OCI-LY1 (cell line): Measurements from ENCODE around the gene ELMO1.

Experiments used
- H2AFZ ChIP-seq: fragments of 200-600 bp; sonication (generic), shearing (Covaris generic); 2 replicates; pipeline ENCODE4 v1.6.0; 2014; ENCODE audit warnings: antibody characterized with exemption, mild to moderate bottlenecking, low read length
- H3F3A ChIP-seq: fragments of 200-600 bp; sonication (generic), shearing (Covaris generic); 2 replicates; pipeline ENCODE4 v1.6.0; 2014; ENCODE audit warnings: mild to moderate bottlenecking, antibody characterized with exemption, low read length, moderate library complexity; ENCODE audit not compliant: insufficient read depth
- H3K27ac ChIP-seq: fragments of 200-600 bp; sonication (generic); 2 replicates; pipeline ENCODE4 v1.5.1; 2014; ENCODE audit warnings: low read length, mixed run types, mild to moderate bottlenecking, low read depth; ENCODE audit not compliant: poor library complexity, severe bottlenecking
- H3K27me3 ChIP-seq: fragments of 200-600 bp; sonication (generic); 2 replicates; pipeline ENCODE4 v1.6.0; 2014; ENCODE audit warnings: antibody characterized with exemption, mild to moderate bottlenecking, low read length, moderate library complexity; ENCODE audit not compliant: insufficient read depth
- H3K36me3 ChIP-seq: fragments of 200-600 bp; sonication (generic); 2 replicates; pipeline ENCODE4 v1.6.1; 2014; ENCODE audit warnings: mild to moderate bottlenecking, antibody characterized with exemption, low read length, moderate library complexity, mixed read lengths; ENCODE audit not compliant: insufficient read depth
- H3K4me1 ChIP-seq: fragments of 200-600 bp; sonication (generic); 2 replicates; pipeline ENCODE4 v1.5.1; 2014; ENCODE audit warnings: mild to moderate bottlenecking, low read length, moderate library complexity; ENCODE audit not compliant: insufficient read depth, severe bottlenecking
- H3K4me2 ChIP-seq: fragments of 200-600 bp; sonication (generic), shearing (Covaris generic); 2 replicates; pipeline ENCODE4 v1.6.1; 2014; ENCODE audit warnings: low read length
- H3K4me3 ChIP-seq: fragments of 200-600 bp; sonication (generic); 2 replicates; pipeline ENCODE4 v1.5.1; 2014; ENCODE audit warnings: low read length, low read depth, mild to moderate bottlenecking, mixed read lengths; ENCODE audit not compliant: poor library complexity, severe bottlenecking
- H3K79me2 ChIP-seq: fragments of 200-600 bp; shearing (Covaris generic); 2 replicates; pipeline ENCODE4 v1.6.1; 2016; ENCODE audit warnings: mixed run types, low read length, mixed read lengths; ENCODE audit not compliant: insufficient read depth
- H3K9ac ChIP-seq: fragments of 200-600 bp; sonication (generic), shearing (Covaris generic); 2 replicates; pipeline ENCODE4 v1.6.1; 2014; ENCODE audit warnings: mild to moderate bottlenecking, low read length, mixed read lengths
- H3K9me2 ChIP-seq: fragments of 200-600 bp; sonication (generic), shearing (Covaris generic); 2 replicates; pipeline ENCODE4 v1.6.1; 2014; ENCODE audit warnings: low read depth, mild to moderate bottlenecking, low read length, mixed read lengths
- H3K9me3 ChIP-seq: fragments of 200-600 bp; shearing (Covaris generic); 2 replicates; pipeline ENCODE4 v1.6.1; 2014; ENCODE audit warnings: low read length, mixed read lengths
- H4K20me1 ChIP-seq: fragments of 200-600 bp; sonication (generic), shearing (Covaris generic); 2 replicates; pipeline ENCODE4 v1.6.0; 2016; ENCODE audit warnings: mild to moderate bottlenecking, low read length; ENCODE audit not compliant: insufficient read depth
- EZH2 ChIP-seq: fragments of 200-600 bp; sonication (generic), shearing (Covaris generic); IDR thresholded peaks from 2 replicates; pipeline ENCODE4 v1.8.0; 2017; ENCODE audit warnings: borderline replicate concordance, mixed run types, mild to moderate bottlenecking, antibody characterized with exemption, low read length, moderate library complexity, mixed read lengths
- TF ChIP-seq, protein P1 (sequence below): fragments of 200-600 bp; sonication (generic), shearing (Covaris generic); IDR thresholded peaks from 2 replicates; pipeline ENCODE4 v1.5.1; 2017; ENCODE audit warnings: mild to moderate bottlenecking, antibody characterized with exemption, low read length, moderate library complexity, mixed read lengths

ELMO1 gene

DNA sequence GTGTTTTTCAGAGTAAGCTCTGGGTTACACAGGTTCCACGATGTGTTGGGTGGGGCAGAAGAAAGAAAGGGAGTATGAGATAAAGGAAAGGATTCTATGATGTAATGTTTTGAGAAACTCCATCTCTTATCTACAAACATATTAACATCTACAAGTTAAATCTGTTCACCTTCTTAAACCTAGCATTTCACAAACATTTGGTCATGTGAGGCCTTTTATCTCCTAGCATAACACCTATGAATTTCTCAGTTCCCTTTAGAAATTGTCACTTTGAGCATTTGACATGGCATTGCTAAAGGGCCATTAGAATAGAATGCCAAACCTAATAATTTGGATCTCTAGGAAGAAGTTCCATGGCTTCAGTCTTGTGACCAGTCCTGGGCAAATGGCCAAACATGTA, 507.3 kb downstream of the ELMO1 start:
- H3K4me2 ChIP-seq, result no peak overlapping the region
- no peak overlapping the region for H2AFZ ChIP-seq
- H3K4me3 ChIP-seq, result no peak overlapping the region
- no peak overlapping the region for H3K9ac ChIP-seq
- H3F3A ChIP-seq, result no peaks in the 10 kb centered on the region
- no peaks in the 10 kb centered on the region for H3K79me2 ChIP-seq
- H3K36me3 ChIP-seq, result peaks cover 74% of the 10 kb centered on the region
- TF ChIP-seq, protein P1, sequence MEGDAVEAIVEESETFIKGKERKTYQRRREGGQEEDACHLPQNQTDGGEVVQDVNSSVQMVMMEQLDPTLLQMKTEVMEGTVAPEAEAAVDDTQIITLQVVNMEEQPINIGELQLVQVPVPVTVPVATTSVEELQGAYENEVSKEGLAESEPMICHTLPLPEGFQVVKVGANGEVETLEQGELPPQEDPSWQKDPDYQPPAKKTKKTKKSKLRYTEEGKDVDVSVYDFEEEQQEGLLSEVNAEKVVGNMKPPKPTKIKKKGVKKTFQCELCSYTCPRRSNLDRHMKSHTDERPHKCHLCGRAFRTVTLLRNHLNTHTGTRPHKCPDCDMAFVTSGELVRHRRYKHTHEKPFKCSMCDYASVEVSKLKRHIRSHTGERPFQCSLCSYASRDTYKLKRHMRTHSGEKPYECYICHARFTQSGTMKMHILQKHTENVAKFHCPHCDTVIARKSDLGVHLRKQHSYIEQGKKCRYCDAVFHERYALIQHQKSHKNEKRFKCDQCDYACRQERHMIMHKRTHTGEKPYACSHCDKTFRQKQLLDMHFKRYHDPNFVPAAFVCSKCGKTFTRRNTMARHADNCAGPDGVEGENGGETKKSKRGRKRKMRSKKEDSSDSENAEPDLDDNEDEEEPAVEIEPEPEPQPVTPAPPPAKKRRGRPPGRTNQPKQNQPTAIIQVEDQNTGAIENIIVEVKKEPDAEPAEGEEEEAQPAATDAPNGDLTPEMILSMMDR, result no peak
- TF ChIP-seq EZH2, result no peak
- no peaks in the 10 kb centered on the region for H3K9me2 ChIP-seq
- H4K20me1 ChIP-seq, result no peaks in the 10 kb centered on the region
- H3K27me3 ChIP-seq, result no peaks in the 10 kb centered on the region
- H3K4me1 ChIP-seq, result no peaks in the 10 kb centered on the region
- H3K9me3 ChIP-seq, result peaks cover 50% of the 10 kb centered on the region
- no peak overlapping the region for H3K27ac ChIP-seq

- no peak overlapping the region for H3K4me2 ChIP-seq
- H3K9me2 ChIP-seq, result no peaks in the 10 kb centered on the region
These were observed 508.8 kb downstream of the ELMO1 start for GRCh38 chr7:36939816-36940215.

DNA sequence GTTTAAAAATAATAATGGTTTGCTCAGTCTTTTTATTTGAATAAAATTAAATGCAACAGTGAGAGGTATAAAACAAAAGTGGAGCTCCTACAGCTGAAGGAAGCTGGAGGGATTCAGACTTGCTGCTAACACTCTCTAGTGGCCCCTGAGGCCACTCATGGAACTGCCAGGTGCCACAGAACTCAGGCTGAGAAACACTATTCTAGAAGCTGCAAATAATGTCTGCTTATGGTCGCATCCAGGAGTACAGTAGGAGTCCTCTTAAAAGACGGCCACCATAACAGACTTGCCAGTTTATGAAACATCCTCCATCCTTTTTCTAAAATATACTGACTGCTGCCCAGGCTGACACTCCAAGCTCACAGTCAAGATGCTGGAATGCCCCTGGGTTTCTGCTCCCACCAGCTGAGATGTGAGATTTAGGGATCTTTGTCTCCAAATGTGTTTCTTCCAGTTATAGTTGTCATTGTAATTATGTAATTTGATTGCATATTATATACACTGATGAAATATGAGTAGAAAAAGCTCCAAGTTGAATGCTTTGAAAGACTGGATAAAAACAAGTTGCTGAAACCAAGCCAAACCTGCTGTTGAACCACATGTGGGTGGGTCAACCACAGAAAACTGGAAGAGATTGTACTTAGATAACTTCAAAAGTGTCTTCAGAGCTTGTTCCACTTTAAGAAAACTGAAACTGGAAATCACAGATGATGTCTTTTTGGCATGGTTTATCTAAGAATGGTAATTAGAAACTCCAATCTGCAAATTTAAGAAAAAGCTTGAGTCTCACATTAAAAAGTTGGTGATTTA, 510.7 kb downstream of the ELMO1 start:
- Histone ChIP-seq H3K4me3 (no peak overlapping the region), H3K27me3 (no peaks in the 10 kb centered on the region), H3K4me2 (no peak overlapping the region), H3K9ac (no peak overlapping the region), H4K20me1 (no peaks in the 10 kb centered on the region), H3K27ac (no peak overlapping the region), H3K9me3 (peaks cover 46% of the 10 kb centered on the region), H2AFZ (no peak overlapping the region), H3K36me3 (peaks cover 93% of the 10 kb centered on the region), H3K4me1 (no peaks in the 10 kb centered on the region), H3F3A (no peaks in the 10 kb centered on the region), H3K9me2 (no peaks in the 10 kb centered on the region), H3K79me2 (no peaks in the 10 kb centered on the region)
- TF ChIP-seq EZH2, result no peak
- TF ChIP-seq, protein P1, result no peak

More at GRCh38 chr7:36939816-36940215, 508.8 kb downstream of the ELMO1 start:
- TF ChIP-seq EZH2, result no peak
- TF ChIP-seq, protein P1, result no peak
- no peaks in the 10 kb centered on the region for H3F3A ChIP-seq
- no peak overlapping the region for H3K9ac ChIP-seq
- no peak overlapping the region for H3K27ac ChIP-seq
- H3K9me3 ChIP-seq, result peaks cover 51% of the 10 kb centered on the region
- no peak overlapping the region for H2AFZ ChIP-seq
- H3K4me3 ChIP-seq, result no peak overlapping the region
- no peaks in the 10 kb centered on the region for H3K4me1 ChIP-seq
- H3K36me3 ChIP-seq, result peaks cover 86% of the 10 kb centered on the region
- H3K79me2 ChIP-seq, result no peaks in the 10 kb centered on the region
- no peaks in the 10 kb centered on the region for H4K20me1 ChIP-seq
- H3K27me3 ChIP-seq, result no peaks in the 10 kb centered on the region
